ENCODE measurements around the gene KRT32.
A peak's percentile ranks its signal among the peaks of the same experiment; 100 is the strongest.
"Not testable (repeated sequence)": the region's sequence is repeated elsewhere in the genome, so short reads cannot be mapped to it uniquely, and the experiment has no call there.

Gene KRT32

GRCh38 chr17:41463746-41464145, 3.4 kb downstream of the KRT32 start:
- no peak for DNase-seq

DNA sequence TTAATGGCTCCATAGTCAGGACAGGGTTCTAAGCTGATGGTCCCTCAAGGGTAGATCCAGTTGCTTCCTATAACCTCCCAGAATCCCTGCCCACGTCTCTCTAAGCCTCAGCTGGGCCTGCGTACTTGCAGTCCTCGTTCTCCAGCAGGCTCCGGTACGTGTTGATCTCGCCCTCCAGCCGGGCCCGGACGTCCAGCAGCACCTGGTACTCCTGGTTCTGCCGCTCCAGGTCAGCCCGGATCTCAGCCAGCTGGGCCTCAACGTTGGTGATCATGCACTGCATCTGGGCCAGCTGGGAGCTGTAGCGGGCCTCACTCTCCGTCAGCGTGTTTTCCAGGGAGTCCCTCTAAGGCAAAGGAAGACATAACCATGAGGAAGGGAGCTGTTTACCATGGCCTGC, 4.5 kb downstream of the KRT32 start:
- no peak for DNase-seq

DNA sequence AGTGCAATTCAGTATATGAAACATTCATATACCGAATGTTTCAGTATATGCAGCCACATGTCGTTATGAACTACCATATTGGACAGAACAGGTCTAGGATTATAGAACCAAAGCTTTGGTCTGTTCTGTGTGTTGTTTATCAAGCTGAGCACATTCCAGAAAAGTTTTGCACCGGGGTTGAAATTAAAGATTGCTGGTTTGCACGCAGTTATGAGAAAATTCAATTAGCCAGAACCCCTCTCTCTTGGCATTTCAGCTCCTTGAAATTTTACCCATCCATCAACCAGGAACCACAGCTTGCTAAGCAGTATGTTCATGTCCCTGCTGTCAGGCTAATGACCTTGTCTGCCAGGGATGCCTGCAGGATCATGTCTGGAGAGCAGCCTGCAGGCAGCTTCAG, 9.5 kb downstream of the KRT32 start:
- DNase-seq, result no peak

GRCh38 chr17:41456204-41456603, 11.0 kb downstream of the KRT32 start:
- no peak for DNase-seq

- peak in 1 of 3 donors; percentile 10 for DNase-seq
Measured at GRCh38 chr17:41455236-41455635, 11.9 kb downstream of the KRT32 start.

DNA sequence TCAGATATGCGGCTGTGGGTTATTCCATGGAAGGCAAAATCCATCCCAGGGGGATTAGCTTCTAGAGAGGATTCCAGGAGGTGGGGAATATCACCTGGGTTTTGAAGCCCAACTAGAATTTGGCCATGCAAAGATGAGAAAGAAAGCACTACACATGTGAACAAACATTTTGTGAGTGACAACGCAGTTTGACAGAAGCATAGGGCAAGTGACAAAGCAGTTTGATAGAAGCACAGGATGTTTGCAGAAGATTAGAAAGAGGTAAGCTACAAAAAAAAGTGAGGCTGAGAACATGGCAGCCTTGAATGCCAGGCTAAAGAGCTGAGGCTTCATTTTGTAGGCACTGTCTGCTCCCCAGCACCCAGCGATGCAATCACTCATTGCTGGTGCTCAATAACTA, 14.1 kb downstream of the KRT32 start:
- no peak for DNase-seq

DNA sequence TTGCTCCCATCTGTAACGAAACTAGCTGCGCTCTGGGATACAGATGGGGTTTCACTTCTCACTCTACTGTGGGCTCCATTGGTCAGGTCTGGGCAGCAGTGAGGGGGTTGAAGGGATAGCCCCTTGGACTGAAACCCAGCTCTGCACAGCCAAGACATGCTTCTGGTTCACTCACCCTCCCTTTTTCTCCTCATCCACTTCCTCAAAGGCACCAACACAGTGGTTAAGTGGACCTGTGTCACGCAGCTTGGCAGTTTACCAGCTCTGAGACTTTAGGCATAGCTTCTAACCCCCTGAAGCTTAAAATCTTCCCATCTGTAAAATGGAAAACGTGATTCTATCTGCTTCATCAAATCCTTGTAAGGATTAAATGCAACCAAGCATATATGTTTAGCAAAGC, 14.9 kb downstream of the KRT32 start:
- peak; percentile 19 to 39 (median 21) for DNase-seq

DNA sequence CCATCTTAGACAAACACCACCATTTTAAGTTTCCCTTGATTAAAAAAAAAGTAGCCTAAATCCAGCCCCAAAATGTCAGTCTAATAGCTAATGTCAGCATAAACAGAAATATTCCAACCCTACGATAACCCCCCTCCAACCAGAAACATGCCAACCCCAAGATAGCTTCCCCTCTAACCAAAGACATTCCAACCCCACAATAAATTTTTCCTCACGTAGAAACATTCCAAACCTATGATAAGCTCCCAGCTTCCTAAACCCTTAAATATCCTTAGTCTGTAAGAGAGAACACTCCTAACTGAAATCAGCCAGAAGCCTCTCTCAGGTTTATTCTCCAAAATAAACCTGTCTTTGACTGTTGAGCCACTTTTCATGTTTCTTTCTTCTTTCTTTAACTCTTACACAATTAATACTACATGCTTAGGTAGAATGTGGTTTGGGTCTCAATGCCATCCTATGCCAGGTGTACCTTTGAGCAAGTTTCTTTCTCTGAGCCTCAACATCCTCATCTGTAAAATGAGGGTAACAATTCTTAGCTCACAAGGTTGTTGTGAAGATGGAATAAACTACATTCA, 15.9 kb downstream of the KRT32 start:
- no peak for DNase-seq

- DNase-seq, result no peak
Measured at GRCh38 chr17:41449008-41449407, 18.2 kb downstream of the KRT32 start.

GRCh38 chr17:41448506-41448905, 18.7 kb downstream of the KRT32 start:
- no peak for DNase-seq

DNA sequence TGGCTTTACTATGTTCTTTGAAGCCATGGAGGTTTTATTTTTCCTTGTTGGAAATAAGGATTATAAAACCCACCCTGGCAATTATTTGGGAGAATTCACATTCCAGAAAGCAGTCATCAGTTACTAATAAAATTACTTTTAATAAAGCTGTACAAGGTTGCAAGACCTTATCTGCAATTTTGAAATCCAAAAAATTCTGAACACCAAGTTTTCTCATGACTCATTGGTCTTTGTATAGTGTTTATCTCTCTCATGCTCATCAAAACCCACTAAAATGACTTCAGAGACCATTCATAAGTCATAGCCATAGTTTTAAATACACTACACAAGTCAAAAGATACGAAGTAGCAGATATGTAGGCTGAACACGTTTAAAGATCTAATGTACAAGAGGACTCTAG, 20.4 kb downstream of the KRT32 start:
- DNase-seq, result peak in 2 of 3 donors; percentile 23 to 27

- no peak for DNase-seq
Measured at GRCh38 chr17:41444640-41445039, 22.5 kb downstream of the KRT32 start.

GRCh38 chr17:41444186-41444585, 23.0 kb downstream of the KRT32 start:
- DNase-seq, result peak in 1 of 3 donors; percentile 12

DNA sequence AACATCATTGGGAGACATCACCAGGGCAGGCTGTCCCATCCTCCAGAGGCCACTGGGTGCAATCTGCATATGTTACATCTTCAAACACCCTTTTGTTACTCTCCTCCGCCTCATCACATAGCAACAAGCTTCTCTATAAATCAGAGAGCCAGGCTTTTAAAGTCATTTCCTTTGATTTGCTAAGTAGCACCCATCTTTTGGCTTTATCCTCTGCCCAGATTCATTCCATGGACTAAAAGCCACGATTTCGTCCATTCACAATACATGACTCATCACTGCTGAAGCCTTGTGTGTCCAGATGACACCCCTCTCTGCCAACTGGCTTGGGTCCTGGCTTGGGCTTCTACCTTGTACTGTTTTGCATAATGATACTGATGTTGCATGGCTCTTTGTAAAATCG, 24.4 kb downstream of the KRT32 start:
- DNase-seq, result peak in 1 of 3 donors; percentile 6

GRCh38 chr17:41440531-41441033, 26.6 kb downstream of the KRT32 start, which contains the start of gene KRT38:
Gene KRT38 (minus strand): TSS chr17:41440983. CDS start chr17:41440921, 62 bp downstream.
- no peak for DNase-seq

DNA sequence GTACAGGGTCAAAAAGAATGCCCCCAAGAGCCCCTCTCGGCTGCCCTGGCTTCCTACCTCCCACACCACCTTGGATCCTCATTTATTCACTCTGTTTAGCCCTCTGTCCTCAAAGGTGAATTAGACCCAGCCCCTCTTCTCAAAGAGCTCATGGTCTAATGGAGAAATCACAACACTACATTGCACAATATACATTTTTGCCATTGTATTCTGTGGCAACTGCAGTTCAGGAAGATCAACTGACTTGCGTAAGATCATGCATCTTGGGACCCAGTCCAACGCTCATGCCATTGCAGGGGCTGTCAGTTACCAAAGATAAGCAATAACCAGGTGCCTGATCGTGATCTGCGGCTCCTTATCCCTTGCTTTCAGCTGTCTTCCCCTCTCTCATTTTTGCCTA, 27.8 kb downstream of the KRT32 start:
- peak in 1 of 3 donors; percentile 25 for DNase-seq

DNA sequence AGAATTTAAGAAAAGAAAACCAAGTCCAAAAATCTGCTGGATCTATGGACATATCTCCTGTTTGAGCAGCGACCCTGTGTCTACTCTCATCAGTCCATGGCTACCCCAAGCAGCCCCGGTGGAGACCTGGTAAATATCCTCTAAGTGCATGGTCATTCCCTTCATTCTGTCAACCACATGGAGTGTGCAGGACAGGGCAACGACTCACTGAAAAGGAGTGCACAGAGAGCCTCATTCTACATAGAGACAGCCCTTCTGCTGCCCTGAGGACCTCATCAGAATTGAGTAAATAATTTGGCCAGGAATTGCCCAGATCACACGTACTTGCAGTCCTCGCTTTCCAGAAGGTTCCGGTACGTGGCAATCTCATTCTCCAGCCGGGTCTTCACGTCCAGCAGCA, 29.4 kb downstream of the KRT32 start:
- no peak for DNase-seq

DNA sequence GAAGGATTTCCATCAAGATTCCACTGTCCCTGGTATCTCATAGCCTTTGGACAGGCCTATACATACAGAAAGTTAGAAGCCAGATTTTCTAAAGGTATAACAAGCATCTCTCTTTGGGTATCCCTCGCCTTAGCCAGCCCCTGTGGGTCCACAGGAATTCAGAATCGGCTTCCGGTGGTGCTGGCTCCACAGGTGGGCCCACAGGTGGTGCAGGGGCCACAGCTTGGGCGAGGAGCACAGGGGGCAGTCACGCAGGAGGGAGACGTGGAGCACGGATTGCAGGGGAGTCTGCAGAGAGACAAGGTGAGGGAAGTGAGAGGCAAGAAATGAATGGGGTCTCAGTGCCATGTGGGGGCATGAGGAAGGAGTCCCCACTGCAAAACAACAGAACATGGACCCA, 29.9 kb downstream of the KRT32 start:
- no peak for DNase-seq

DNA sequence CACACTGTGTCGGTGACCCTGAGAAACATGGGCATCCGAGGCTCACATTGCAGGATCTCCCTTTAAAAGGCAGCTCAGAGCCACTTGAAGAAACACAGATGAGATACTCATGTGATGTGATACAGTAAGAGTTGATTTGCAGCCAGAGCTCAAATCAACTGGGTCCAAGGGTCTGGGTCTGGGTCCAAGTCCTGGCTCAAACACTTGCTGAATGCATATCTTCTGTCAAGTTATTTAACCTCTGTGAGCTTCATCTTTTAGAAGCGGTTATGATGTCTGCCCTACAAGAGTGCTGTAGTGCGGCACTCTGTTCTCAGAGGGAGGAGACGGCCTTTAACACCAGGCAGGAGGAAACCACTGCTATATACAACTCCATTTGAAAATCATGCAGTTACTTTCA, 32.8 kb downstream of the KRT32 start:
- no peak for DNase-seq

DNA sequence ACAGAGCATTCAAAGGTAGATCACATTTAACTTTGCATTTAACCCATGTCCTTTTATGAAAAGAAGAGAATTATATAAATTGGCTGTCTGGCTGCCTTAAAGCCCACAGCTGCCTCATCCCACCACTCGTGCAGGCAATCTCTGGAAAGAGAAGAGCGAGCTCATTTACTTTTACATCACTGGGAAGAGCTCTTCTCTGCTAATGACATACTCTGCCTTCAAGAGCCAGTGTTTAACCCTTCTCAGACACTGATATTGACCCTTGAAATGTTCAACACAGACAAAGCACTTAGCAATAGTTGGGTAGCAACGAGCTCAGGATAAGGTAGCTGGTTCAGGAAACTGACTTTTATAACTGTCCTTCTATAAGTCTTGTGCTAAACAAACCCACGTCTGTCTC, 33.2 kb downstream of the KRT32 start:
- no peak for DNase-seq

DNA sequence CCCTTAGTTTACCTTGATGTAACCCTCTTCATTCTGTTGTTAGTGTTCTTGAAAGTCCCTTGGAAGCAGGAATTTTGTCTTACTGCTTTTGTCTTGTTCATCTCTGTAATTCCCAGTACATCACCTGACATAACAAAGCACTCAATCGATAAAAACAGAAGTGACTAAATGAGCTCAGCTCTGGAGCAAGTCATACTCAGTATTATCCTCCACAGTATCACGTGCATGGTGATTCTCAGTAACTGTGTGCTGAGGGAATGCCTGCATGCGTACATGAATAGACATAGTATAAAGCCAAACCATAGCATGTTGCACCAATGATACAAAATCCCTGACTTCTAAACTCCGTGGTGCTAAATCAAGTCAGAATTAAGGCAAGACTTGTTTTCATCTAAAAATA, 33.6 kb downstream of the KRT32 start:
- peak; percentile 13 to 36 (median 22) for DNase-seq

DNA sequence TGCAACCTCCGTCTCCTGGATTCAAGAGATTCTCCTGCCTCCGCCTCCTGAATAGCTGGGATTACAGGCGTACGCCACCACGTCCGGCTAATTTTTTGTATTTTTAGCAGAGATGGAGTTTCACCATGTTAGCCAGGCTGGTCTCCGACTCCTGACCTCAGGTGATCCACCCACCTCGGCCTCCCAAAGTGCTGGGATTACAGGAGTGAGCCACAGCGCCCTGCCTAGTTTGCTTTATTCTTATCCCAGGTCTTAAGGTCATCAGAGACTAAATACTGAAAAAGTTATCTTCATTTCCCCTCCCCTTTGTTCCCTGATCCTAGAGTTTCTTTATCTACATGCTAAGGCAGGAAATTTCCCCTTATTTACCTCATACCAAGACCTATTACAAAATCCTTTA, 36.8 kb downstream of the KRT32 start:
- not testable (repeated sequence) for DNase-seq

- DNase-seq, result no peak
Measured at GRCh38 chr17:41429667-41430066, 37.5 kb downstream of the KRT32 start.

DNA sequence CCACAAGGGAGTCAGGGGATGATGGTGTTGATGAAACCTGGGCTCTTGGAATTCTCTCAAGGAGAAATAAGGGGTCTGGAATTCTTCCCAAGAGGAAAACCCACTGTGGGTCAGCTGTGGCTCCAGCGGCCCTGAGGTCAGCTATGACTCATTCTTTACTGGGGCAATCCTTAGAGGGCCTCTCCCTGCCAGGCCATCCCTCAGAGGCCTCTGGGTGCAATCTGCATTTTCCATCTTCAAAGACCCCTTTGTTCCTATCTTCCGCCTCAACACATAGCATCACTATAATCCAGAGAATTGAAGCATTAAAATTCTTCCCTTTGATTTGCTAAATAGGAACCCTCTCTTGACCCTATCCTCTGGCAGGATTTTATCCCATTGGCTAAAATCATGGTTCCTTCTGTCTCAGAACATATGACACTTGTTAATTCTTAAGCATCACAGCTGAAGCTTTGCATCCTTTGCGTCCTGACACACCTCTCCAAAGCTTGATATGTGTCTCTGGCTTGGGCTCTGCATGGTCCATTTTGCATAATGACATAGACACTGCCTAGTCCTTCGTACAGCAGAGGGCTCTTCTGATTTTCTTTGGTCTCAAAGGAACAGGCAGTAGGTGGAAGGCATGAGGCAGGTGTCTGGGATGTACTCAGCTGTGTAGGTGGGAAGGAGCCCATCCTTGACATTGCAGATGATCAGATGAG, 38.4 kb downstream of the KRT32 start:
- DNase-seq, result peak in 1 of 3 donors; percentile 18

Data from suppressor macrophage treated with lipopolysaccharide for 1 hour (primary cell).